GM18873 (cell line): ENCODE results near the gene AXIN1.

Experiments
- ATAC-seq: cut with Tn5 transposase; IDR thresholded peaks from one replicate; pipeline ENCODE4 v1.9.1; 2021; ENCODE audit warnings: mild to moderate bottlenecking, moderate library complexity, moderate number of reproducible peaks; ENCODE audit not compliant: unreplicated experiment, low FRiP score

Gene AXIN1

DNA sequence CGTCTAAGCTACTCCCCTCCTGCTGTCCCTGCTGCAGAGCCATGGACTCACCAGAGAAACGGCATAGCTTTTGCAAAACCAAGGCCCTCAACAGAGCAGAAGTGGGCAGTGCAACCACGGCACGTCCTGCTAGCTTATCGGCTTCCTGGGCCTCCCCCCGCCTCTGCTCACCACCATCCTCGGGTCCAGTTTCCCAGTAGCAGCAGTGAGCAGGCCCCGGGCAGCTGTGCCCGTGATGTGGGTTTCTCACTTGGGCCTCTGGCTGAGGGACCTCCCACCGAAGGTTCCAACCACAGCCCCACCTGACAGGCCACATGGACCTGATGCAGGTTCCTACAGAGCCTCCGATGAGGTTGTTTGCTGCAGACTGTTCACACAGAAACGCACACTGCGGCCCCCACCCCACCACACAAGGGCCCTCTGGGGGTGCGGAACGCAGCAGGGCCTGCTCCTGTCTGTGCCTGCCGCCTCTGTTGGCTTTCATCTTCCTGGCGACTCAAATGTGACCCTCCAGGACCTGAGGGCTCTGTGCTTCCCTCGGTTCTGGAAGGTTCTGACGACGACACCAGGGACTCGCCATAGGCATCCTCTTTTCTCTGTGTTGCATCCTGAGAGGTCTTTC lies 44.7 kb downstream of the AXIN1 start:
- ATAC-seq = no peak

DNA sequence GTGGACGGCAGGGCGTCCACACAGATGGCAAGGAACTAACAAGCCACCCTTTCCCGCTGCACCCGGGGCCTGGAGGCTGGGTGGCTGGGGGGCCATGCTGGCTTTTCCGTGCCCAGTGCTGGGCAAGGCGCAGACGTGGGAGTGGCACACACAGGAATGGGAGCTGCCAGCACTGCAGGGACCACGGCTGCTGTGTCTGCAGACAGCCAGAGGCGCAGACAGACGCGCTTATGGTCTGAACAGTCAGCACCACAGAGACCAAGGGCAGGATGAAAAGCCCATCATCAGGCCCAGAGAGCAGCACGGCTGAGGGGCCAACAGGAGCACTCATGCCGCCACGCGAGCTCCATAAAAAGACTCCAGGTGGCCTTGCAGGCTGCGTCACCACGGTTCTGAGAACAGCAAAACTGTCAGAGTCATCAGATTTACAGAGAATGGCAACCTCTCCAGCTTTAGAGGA lies 45.6 kb downstream of the AXIN1 start:
- ATAC-seq = no peak

- no peak for ATAC-seq
These were observed 46.5 kb downstream of the AXIN1 start for GRCh38 chr16:305916-306626.

DNA sequence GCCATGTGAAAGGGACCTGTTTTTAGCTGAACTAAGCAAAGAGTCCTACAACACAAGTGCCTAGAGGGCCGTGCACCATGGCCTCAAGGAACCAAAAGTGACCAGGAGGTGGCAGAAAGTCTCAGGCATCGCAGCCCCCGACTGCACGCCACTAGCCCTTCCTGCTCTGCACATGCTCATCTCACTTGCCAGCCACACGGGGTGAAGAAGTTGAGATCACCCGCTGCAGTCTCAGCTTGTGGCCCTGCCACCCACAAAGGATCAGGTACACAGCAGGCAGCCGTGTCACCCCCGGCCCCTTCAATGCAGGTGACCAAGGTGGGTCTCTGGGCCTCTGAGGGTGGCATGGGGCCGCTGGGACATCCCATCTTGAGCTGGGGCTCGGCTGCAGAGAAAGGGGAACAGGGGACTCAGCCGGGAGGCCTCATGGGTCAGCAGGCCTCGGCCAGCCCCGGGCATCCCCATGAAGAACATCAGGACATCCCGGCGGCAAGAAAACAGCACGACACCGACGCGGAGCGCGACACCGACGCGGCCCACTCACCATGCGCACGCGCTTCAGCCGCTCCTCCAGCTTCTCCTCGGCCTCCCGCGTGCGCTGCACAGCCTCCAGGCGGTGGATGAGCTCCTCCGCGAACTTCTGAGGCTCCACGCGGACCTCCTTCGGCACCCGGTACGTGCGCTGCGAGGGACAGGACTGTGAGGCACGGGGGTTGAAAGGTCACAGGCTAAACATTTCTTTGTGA lies 48.6 kb downstream of the AXIN1 start:
- no peak for ATAC-seq

GRCh38 chr16:301950-302349 lies 50.6 kb downstream of the AXIN1 start:
- ATAC-seq = no peak

- ATAC-seq = no peak
These were observed 51.3 kb downstream of the AXIN1 start for GRCh38 chr16:301235-301634.

DNA sequence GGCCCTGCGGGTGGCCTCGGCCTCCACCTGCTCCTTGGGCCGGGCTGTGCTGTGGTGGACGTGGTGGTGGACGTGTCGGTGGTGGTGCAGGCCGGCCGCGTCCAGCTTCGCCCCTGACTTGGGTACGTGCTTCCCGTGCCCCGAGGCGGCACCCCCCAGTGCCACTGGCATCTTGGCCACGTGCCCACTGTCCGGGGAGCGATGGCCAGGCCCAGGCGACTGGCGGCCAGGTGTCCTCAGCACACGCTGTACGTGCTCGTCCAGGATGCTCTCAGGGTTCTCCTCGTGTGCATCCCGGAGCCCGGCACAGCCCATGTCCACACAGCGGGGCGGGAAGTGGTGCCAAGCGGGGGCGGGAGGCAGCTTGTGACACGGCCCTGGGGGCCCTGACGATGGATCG lies 54.7 kb downstream of the AXIN1 start:
- no peak for ATAC-seq

GRCh38 chr16:296806-297510 lies 55.6 kb downstream of the AXIN1 start:
- no peak for ATAC-seq

DNA sequence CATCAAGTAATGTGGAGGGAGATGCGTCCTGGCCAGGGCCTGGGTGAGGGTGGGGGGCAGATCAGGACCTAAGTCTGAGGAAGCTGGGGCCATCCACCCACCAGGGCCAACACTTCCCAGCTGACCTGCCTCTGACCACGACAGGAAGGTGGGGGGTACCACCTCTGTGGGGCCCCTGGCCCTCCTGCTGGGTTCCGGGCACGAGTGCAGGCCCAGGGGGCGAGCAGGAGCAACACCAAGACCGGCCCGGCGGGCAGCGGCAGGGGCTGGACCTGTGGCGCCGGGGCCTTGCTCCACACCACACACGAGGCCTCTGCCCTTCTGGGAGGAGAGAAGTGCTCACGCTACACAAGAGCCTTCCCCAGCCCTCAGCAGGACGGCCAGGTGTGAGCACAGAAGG lies 56.2 kb downstream of the AXIN1 start:
- no peak for ATAC-seq

GRCh38 chr16:293043-293775 lies 59.3 kb downstream of the AXIN1 start:
- ATAC-seq = no peak

DNA sequence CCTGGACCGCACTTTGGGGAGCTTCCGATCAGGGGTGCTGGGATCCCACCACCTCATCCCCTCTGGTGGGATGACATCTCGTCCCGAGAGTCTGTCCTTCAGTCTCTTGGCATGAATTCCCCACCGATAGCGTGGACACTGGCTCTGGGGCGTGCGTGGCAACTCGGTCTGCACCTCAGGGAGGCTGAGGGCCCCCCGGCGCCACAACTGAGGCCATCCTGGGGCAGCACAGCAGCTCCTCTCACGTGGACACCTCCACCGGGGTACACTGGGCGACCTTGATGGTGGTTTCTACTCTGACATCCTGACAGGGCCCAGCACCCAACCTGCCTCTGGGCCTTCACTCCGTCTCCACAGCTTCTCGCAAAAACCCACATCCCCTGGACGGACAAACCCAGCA lies 61.0 kb downstream of the AXIN1 start:
- no peak for ATAC-seq

GRCh38 chr16:290681-291405 lies 61.7 kb downstream of the AXIN1 start:
- ATAC-seq = no peak

DNA sequence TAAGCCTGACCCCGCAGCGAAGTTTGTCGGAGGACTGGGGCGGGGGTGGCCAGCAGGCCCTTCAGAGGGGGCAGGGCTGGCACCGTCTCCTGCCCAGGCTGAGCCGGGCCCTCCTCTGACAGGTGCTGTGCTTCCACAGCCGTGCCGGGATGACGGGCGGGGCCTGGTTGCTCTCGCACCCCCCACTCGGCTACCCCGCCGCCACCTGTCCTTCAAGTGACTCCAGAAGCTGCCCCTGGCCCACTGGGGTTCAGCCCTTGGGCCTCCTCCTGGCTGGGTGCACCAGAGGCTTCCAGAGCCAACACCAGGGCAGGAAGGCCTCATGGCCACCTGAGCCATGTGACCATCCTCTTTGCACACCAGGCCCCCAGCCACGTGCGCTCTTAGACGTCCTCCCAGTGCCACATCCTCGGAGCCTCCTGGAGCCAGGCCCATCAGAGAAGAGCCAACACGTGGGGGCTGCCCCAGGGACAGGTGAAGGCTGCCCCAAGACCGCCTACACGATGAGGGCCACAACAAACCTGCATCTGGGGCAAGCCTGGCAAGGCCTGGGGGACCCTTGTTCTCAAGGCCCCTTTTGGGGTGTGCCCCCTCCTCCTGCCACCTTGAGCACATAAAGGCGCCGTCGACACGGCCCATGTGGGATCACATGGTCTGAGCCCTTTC lies 62.4 kb downstream of the AXIN1 start:
- no peak for ATAC-seq

GRCh38 chr16:289395-289997 lies 63.0 kb downstream of the AXIN1 start:
- ATAC-seq = no peak

DNA sequence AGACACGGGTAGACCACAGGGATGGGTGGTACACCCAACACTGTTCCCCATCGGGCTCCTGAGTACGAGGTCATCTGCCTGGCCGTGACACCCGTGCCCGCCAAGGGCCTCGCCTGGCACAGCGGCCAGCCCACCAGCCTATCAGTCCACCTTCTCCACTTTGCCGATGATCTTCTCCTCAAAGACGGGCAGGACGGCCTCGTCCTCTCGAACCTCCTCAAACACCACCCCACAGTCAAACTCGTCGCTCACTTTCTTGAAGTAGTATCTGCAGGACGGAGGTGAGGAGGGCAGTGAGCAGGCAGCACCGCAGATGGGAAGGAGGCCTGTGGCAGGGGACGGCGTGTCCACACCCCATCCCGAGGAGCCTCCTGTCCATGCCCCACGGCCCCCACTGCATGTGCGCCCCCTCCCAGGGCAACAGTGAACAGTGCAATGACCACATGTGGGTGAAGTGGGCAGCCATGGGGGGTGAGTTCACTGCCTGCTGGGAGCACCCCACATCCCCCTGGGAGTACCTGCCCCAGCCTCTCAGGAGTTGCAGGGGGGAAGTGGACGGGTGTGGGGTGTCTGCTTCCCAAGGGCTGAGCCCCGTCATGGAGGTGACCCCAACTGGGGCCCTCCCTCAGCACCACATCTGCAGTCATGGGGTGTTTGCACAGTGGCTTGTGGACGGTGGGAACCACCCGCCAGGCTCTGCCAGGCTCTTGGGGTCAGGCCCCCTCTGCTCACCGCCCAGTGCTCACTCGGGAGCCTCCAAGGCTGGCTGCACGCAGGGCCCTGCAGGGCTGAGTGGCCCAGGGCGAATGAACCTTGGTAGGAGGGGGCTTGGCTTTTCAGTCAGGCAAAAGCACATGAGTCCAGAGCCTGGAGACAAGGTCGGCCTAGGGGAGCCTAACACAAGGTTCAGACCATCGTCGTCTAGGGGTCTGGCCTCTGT lies 64.3 kb downstream of the AXIN1 start:
- no peak for ATAC-seq

DNA sequence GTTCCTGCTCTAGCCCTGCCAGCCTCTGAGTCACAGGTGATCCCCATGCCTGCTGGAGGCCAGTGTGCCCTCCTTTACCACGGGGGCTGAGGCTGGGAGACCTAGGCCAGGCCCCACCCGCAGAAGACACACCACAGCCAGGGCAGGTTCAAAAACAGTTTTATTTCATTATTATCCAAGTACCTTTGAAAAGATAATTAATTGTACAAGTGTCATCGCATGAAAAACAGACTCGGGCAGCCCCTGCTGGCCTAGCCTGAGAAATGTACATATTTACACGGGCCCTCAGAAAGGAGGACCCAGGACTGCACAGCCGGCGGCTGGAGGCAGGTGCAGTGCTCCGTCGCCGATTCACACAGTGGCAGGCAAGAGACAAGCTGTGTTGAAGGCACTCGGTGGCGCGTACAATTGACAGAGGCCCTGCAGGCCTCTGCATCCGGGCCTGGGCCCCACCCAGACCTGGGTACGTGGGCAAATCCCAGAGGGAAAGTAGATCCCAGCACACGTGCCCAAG lies 65.2 kb downstream of the AXIN1 start:
- ATAC-seq = no peak

DNA sequence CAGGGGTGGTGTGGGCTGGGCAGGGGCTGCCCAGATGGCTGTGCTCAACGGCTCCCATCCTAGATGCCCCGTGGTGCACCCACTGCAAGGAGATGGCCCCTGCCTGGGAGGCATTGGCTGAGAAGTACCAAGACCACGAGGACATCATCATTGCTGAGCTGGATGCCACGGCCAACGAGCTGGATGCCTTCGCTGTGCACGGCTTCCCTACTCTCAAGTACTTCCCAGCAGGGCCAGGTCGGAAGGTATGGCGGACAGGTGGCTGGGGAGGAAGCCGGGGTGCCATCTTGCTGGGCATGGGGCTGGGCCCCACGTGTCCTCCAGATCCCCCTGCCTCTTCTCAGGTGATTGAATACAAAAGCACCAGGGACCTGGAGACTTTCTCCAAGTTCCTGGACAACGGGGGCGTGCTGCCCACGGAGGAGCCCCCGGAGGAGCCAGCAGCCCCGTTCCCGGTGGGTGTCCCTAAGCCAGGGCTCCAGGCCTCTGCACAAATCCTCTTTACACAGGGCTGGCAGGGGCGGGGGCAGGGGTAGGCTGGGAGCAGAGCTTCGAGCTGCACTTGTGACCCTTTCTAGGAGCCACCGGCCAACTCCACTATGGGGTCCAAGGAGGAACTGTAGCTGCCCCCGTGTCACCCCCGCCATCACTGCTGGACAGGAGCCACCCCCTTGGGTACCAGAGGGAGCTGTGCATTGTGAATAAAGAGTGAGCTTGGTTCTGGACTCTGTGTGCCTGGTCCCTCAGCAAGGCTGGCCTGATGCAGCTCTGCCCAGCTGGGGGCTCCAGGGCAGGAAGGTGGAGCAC lies 65.8 kb downstream of the AXIN1 start:
- ATAC-seq = no peak
